H9 (cell line): ENCODE data around the gene SSUH2. TPM values are rescaled to one million over a fixed set of nuclear protein-coding genes. Genes with fewer than 3 reads are reported as not detected.

Experiments
- DNase-seq: peaks from one replicate; pipeline ENCODE4 v3.0.0-alpha.2; 2017
- H2AFZ ChIP-seq: one replicate; pipeline ENCODE4 v1.6.1; 2013; ENCODE audit warnings: mild to moderate bottlenecking, low read length, control low read depth, moderate library complexity
- H2AK5ac ChIP-seq: 2 replicates; pipeline ENCODE4 v1.6.1; 2013; ENCODE audit warnings: low read length, control low read depth, mixed read lengths; ENCODE audit not compliant: insufficient read length
- H2BK120ac ChIP-seq: one replicate; pipeline ENCODE4 v1.6.1; 2013; ENCODE audit warnings: low read depth, mild to moderate bottlenecking, low read length, control low read depth, inconsistent platforms; ENCODE audit not compliant: poor library complexity, severe bottlenecking
- H2BK12ac ChIP-seq: 2 replicates; pipeline ENCODE4 v1.6.1; 2013; ENCODE audit warnings: low read length, control low read depth, mixed read lengths, low read depth; ENCODE audit not compliant: insufficient read length
- H2BK15ac ChIP-seq: 2 replicates; pipeline ENCODE4 v1.6.1; 2013; ENCODE audit warnings: low read depth, low read length, control low read depth
- H2BK20ac ChIP-seq: one replicate; pipeline ENCODE4 v1.6.1; 2013; ENCODE audit warnings: low read depth, mild to moderate bottlenecking, low read length, control low read depth, inconsistent platforms; ENCODE audit not compliant: poor library complexity, severe bottlenecking
- H2BK5ac ChIP-seq: 2 replicates; pipeline ENCODE4 v1.6.1; 2013; ENCODE audit warnings: low read length, control low read depth, mixed read lengths; ENCODE audit not compliant: insufficient read length
- H3K14ac ChIP-seq: 2 replicates; pipeline ENCODE4 v1.6.1; 2013; ENCODE audit warnings: low read length, control low read depth; ENCODE audit not compliant: insufficient read depth
- H3K18ac ChIP-seq: 2 replicates; pipeline ENCODE4 v1.6.1; 2013; ENCODE audit warnings: low read depth, mild to moderate bottlenecking, mixed read lengths, low read length, control low read depth; ENCODE audit not compliant: insufficient read length
- H3K23ac ChIP-seq: 2 replicates; pipeline ENCODE4 v1.6.1; 2013; ENCODE audit warnings: low read length, control low read depth, mixed read lengths, low read depth; ENCODE audit not compliant: insufficient read length
- H3K23me2 ChIP-seq: 2 replicates; pipeline ENCODE4 v1.6.1; 2013; ENCODE audit warnings: low read depth, mild to moderate bottlenecking, mixed read lengths, low read length, control low read depth; ENCODE audit not compliant: insufficient read length, poor library complexity, severe bottlenecking
- H3K27ac ChIP-seq: 2 replicates; pipeline ENCODE4 v1.5.1; 2013; ENCODE audit warnings: low read length, control low read depth, mixed read lengths, low read depth; ENCODE audit not compliant: insufficient read length
- H3K27me3 ChIP-seq: 2 replicates; pipeline ENCODE4 v1.6.1; 2013; ENCODE audit warnings: low read length, control low read depth, inconsistent platforms; ENCODE audit not compliant: insufficient read depth
- H3K4ac ChIP-seq: 2 replicates; pipeline ENCODE4 v1.6.1; 2013; ENCODE audit warnings: low read depth, mild to moderate bottlenecking, control low read depth, inconsistent platforms, low read length, moderate library complexity
- H3K4me1 ChIP-seq: 2 replicates; pipeline ENCODE4 v1.6.1; 2013; ENCODE audit warnings: low read length, control low read depth, inconsistent platforms; ENCODE audit not compliant: insufficient read depth
- H3K4me2 ChIP-seq: 2 replicates; pipeline ENCODE4 v1.6.1; 2013; ENCODE audit warnings: low read length, control low read depth, mixed read lengths; ENCODE audit not compliant: insufficient read length, insufficient read depth
- H3K56ac ChIP-seq: 2 replicates; pipeline ENCODE4 v1.6.1; 2013; ENCODE audit warnings: low read depth, mild to moderate bottlenecking, mixed read lengths, low read length, control low read depth; ENCODE audit not compliant: insufficient read length
- H3K79me1 ChIP-seq: 2 replicates; pipeline ENCODE4 v1.6.1; 2013; ENCODE audit warnings: low read depth, mild to moderate bottlenecking, moderate library complexity, low read length, control low read depth, inconsistent platforms; ENCODE audit not compliant: insufficient read depth, poor library complexity, severe bottlenecking
- H3K79me2 ChIP-seq: 2 replicates; pipeline ENCODE4 v1.6.1; 2013; ENCODE audit warnings: low read length, control low read depth, inconsistent platforms; ENCODE audit not compliant: insufficient read depth
- H3K9ac ChIP-seq: 2 replicates; pipeline ENCODE4 v1.6.1; 2013; ENCODE audit warnings: low read length, control low read depth, mixed read lengths; ENCODE audit not compliant: insufficient read length; ENCODE audit errors: extremely low read depth
- H3K9me3 ChIP-seq: one replicate; pipeline ENCODE4 v1.6.1; 2013; ENCODE audit warnings: low read depth, low read length, inconsistent platforms; ENCODE audit not compliant: control insufficient read depth
- H3T11ph ChIP-seq: one replicate; pipeline ENCODE4 v1.6.1; 2013; ENCODE audit warnings: mild to moderate bottlenecking, low read length, control low read depth, inconsistent platforms
- H4K20me1 ChIP-seq: one replicate; pipeline ENCODE4 v1.6.1; 2013; ENCODE audit not compliant: control insufficient read depth, insufficient read length, insufficient read depth
- H4K5ac ChIP-seq: 2 replicates; pipeline ENCODE4 v1.6.1; 2013; ENCODE audit warnings: low read depth, mild to moderate bottlenecking, mixed read lengths, low read length, control low read depth; ENCODE audit not compliant: insufficient read length
- H4K8ac ChIP-seq: replicated peaks from 2 replicates; pipeline ENCODE4 v1.6.1; 2013; ENCODE audit warnings: low read length, control low read depth, mixed read lengths, low read depth; ENCODE audit not compliant: insufficient read length
- H4K91ac ChIP-seq: 2 replicates; pipeline ENCODE4 v1.6.1; 2013; ENCODE audit warnings: low read depth, mild to moderate bottlenecking, moderate library complexity, mixed read lengths, low read length, control low read depth; ENCODE audit not compliant: insufficient read length
- H3K27ac Mint-ChIP-seq, 3 experiments: 2 replicates in 2 of 3; 3 replicates in 1 of 3; pipeline ENCODE4 v1.8.0; 2020 to 2021; ENCODE audit warnings: mixed read lengths in 3 of 3, mild to moderate bottlenecking in 1 of 3, moderate library complexity in 1 of 3
- H3K27me3 Mint-ChIP-seq: 2 replicates; pipeline ENCODE4 v1.8.0; 2021; ENCODE audit warnings: low read depth, mild to moderate bottlenecking, moderate library complexity, mixed read lengths
- H3K36me3 Mint-ChIP-seq, 3 experiments: 2 replicates in 2 of 3; 3 replicates in 1 of 3; pipeline ENCODE4 v1.8.0; 2020 to 2021; ENCODE audit warnings: low read depth in 3 of 3, mixed read lengths in 3 of 3; ENCODE audit not compliant: insufficient read depth in 1 of 3
- H3K4me1 Mint-ChIP-seq, 2 experiments: 2 replicates each; pipeline ENCODE4 v1.8.0; 2020; ENCODE audit warnings: mixed read lengths in 2 of 2
- H3K4me3 Mint-ChIP-seq, 2 experiments: 2 replicates in 1 of 2; 3 replicates in 1 of 2; pipeline ENCODE4 v1.8.0; 2020 to 2021; ENCODE audit warnings: mild to moderate bottlenecking in 2 of 2, mixed read lengths in 2 of 2, moderate library complexity in 1 of 2
- H3K9me3 Mint-ChIP-seq, 2 experiments: 2 replicates in 1 of 2; 3 replicates in 1 of 2; pipeline ENCODE4 v1.8.0; 2020; ENCODE audit warnings: mild to moderate bottlenecking in 2 of 2, mixed read lengths in 2 of 2, moderate library complexity in 1 of 2
- WGBS: extraction: QIAGEN DNeasy Blood & Tissue Kit; methylation state at CpG from one replicate; pipeline ENCODE4 v1.1.7; 2013; ENCODE audit warnings: missing lambda C conversion rate, low lambda C conversion rate, mixed read lengths; ENCODE audit not compliant: insufficient read length; ENCODE audit errors: extremely low coverage; 5-methylcytosine and 5-hydroxymethylcytosine counted together
- total RNA-seq: library from RNA; stranded (reverse); gene quantifications from 2 replicates; pipeline ENCODE4 v1.2.1, GENCODE V29; 2021
- TF ChIP-seq, protein P1 (sequence below): fragments of 200-600 bp; sonication (generic); conservative IDR thresholded peaks from 3 replicates; pipeline ENCODE4 v1.8.0; 2021; ENCODE audit warnings: antibody characterized with exemption, mild to moderate bottlenecking

Gene SSUH2
- total RNA-seq, 1 experiment from 2014 or later, result 0.61 TPM

DNA sequence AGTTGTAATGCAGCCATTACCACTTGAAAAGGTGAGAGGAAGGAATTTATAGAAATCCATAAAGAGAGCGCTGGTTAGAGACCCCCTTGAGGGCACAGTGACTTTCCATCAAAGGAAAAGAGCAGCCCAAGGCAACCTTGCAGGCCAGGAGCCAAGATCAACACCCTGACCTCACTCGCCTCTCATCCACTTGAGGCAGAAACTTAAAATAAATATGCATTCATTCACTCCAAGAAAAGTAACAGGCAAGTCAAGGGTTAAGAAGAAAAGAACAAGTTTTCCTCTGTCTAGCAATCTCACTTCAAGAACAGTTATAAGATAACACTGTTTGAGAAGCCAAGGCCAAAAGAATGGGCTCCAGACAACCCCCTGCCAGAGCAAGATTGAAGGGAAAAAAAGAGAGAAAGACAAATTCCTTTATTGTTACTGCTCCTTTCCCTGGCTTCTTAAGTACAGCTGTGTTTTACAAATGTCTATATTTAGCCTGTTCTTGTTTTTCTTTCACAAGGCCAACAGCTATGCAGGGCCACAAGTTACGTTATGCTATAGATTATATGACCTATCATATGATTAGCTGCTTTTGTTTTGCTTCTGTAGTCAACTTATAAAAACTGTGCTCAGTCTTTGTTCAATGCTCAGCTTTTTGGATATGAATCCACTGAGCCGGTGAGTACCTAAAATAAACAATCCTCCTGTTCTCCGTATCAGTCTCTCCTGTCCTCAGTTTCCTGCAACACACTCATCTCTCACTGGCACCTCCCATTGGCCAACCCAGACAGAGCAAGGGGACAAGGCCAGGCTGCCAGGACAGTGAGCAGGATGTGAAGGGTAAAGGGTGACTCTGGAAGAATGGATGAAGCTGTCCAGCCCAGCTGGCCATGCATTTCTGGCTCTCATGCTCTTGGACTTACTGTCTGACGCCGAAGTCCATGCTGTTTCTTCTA is 15.8 kb upstream of the SSUH2 start:
- Mint-ChIP-seq H3K27me3 (peaks cover 40% of the 10 kb centered on the region), H3K4me3 (no peak overlapping the region), H3K9me3 (peaks cover under 1 to 1% of the 10 kb centered on the region in 2 experiments; a peak in 1 of 5 replicates), H3K36me3 (no peaks in the 10 kb centered on the region), H3K4me1 (peaks cover 8 to 14% of the 10 kb centered on the region in 2 experiments), H3K27ac (no peak overlapping the region; a peak in 1 of 7 replicates)
- H2BK15ac ChIP-seq, result no peak overlapping the region
- no peaks in the 10 kb centered on the region for H3K9me3 ChIP-seq
- H2BK20ac ChIP-seq, result no peak overlapping the region
- H4K5ac ChIP-seq, result no peak overlapping the region
- H3K23me2 ChIP-seq, result no peaks in the 10 kb centered on the region
- no peaks in the 10 kb centered on the region for H3K79me1 ChIP-seq
- WGBS, result no CpG with 5 or more reads among the region's 7 CpGs
- H3K27ac ChIP-seq, result no peak overlapping the region
- no peak overlapping the region for H2AK5ac ChIP-seq
- no peaks in the 10 kb centered on the region for H3K79me2 ChIP-seq
- H3K27me3 ChIP-seq, result no peaks in the 10 kb centered on the region
- 0 out of 2 replicates have a peak, but pooled peaks cover 3% of the 10 kb centered on the region for H3K4me1 ChIP-seq
- TF ChIP-seq, protein P1, sequence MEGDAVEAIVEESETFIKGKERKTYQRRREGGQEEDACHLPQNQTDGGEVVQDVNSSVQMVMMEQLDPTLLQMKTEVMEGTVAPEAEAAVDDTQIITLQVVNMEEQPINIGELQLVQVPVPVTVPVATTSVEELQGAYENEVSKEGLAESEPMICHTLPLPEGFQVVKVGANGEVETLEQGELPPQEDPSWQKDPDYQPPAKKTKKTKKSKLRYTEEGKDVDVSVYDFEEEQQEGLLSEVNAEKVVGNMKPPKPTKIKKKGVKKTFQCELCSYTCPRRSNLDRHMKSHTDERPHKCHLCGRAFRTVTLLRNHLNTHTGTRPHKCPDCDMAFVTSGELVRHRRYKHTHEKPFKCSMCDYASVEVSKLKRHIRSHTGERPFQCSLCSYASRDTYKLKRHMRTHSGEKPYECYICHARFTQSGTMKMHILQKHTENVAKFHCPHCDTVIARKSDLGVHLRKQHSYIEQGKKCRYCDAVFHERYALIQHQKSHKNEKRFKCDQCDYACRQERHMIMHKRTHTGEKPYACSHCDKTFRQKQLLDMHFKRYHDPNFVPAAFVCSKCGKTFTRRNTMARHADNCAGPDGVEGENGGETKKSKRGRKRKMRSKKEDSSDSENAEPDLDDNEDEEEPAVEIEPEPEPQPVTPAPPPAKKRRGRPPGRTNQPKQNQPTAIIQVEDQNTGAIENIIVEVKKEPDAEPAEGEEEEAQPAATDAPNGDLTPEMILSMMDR, result no peak
- H3K4ac ChIP-seq, result no peak overlapping the region
- H3K9ac ChIP-seq, result no peak overlapping the region
- H3K4me2 ChIP-seq, result no peak overlapping the region
- H3K18ac ChIP-seq, result no peak overlapping the region
- no peak overlapping the region for H2BK120ac ChIP-seq
- no peak overlapping the region for H4K8ac ChIP-seq
- H2BK5ac ChIP-seq, result no peak overlapping the region
- no peak overlapping the region for H2AFZ ChIP-seq
- H4K91ac ChIP-seq, result no peak overlapping the region
- no peak overlapping the region for H3K14ac ChIP-seq
- no peak overlapping the region for H2BK12ac ChIP-seq
- no peak for DNase-seq
- H3K56ac ChIP-seq, result no peak overlapping the region
- no peaks in the 10 kb centered on the region for H4K20me1 ChIP-seq
- H3K23ac ChIP-seq, result no peak overlapping the region
- H3T11ph ChIP-seq, result no peak overlapping the region
